WTC11 (cell line): Measurements from ENCODE around the gene LHFPL2.

Experiments used
- ATF1 ChIP-seq: sonication (generic); formaldehyde crosslinking; IDR thresholded peaks from 2 replicates; pipeline ENCODE4 v1.8.1; 2023; ENCODE audit warnings: mild to moderate bottlenecking, moderate library complexity, missing genetic modification reagents
- CBFB ChIP-seq: sonication (generic); formaldehyde crosslinking; IDR thresholded peaks from 2 replicates; pipeline ENCODE4 v1.8.1; 2022; ENCODE audit warnings: mild to moderate bottlenecking, low read depth, missing genetic modification reagents
- CREB1 ChIP-seq: sonication (generic); formaldehyde crosslinking; IDR thresholded peaks from 2 replicates; pipeline ENCODE4 v1.8.0; 2023; ENCODE audit warnings: mild to moderate bottlenecking, missing genetic modification reagents
- CTCF ChIP-seq: fragments of 200-600 bp; IDR thresholded peaks from 2 replicates; pipeline ENCODE4 v1.8.0; 2022; ENCODE audit warnings: antibody characterized with exemption
- ELF4 ChIP-seq: sonication (generic); formaldehyde crosslinking; IDR thresholded peaks from 2 replicates; pipeline ENCODE4 v1.8.1; 2022; ENCODE audit warnings: low read depth, mild to moderate bottlenecking, moderate library complexity, missing genetic modification reagents
- JUN ChIP-seq: sonication (generic); formaldehyde crosslinking; IDR thresholded peaks from 2 replicates; pipeline ENCODE4 v1.8.0; 2023; ENCODE audit warnings: mild to moderate bottlenecking, missing genetic modification reagents
- NR2C2 ChIP-seq: sonication (generic); formaldehyde crosslinking; IDR thresholded peaks from 2 replicates; pipeline ENCODE4 v1.8.0; 2022; ENCODE audit warnings: mild to moderate bottlenecking, missing genetic modification reagents
- TF ChIP-seq, protein P1 (sequence below): sonication (generic); formaldehyde crosslinking; IDR thresholded peaks from 2 replicates; pipeline ENCODE4 v1.8.1; 2023; ENCODE audit warnings: mild to moderate bottlenecking, missing genetic modification reagents, borderline replicate concordance
- TF ChIP-seq, protein P2 (sequence below): sonication (generic); formaldehyde crosslinking; IDR thresholded peaks from 2 replicates; pipeline ENCODE4 v1.8.1; 2022; ENCODE audit warnings: mild to moderate bottlenecking, missing genetic modification reagents, moderate library complexity, borderline replicate concordance
- TF ChIP-seq, protein P3 (sequence below): sonication (generic); formaldehyde crosslinking; conservative IDR thresholded peaks from 2 replicates; pipeline ENCODE4 v1.8.1; 2023; ENCODE audit warnings: mild to moderate bottlenecking, low read depth, missing genetic modification reagents, moderate library complexity

- no peak for TF ChIP-seq ELF4 (CRISPR knock-in tag)
- TF ChIP-seq CTCF: no peak
- TF ChIP-seq NR2C2: no peak
- no peak for TF ChIP-seq ATF1 (CRISPR knock-in tag)
- TF ChIP-seq, protein P1, sequence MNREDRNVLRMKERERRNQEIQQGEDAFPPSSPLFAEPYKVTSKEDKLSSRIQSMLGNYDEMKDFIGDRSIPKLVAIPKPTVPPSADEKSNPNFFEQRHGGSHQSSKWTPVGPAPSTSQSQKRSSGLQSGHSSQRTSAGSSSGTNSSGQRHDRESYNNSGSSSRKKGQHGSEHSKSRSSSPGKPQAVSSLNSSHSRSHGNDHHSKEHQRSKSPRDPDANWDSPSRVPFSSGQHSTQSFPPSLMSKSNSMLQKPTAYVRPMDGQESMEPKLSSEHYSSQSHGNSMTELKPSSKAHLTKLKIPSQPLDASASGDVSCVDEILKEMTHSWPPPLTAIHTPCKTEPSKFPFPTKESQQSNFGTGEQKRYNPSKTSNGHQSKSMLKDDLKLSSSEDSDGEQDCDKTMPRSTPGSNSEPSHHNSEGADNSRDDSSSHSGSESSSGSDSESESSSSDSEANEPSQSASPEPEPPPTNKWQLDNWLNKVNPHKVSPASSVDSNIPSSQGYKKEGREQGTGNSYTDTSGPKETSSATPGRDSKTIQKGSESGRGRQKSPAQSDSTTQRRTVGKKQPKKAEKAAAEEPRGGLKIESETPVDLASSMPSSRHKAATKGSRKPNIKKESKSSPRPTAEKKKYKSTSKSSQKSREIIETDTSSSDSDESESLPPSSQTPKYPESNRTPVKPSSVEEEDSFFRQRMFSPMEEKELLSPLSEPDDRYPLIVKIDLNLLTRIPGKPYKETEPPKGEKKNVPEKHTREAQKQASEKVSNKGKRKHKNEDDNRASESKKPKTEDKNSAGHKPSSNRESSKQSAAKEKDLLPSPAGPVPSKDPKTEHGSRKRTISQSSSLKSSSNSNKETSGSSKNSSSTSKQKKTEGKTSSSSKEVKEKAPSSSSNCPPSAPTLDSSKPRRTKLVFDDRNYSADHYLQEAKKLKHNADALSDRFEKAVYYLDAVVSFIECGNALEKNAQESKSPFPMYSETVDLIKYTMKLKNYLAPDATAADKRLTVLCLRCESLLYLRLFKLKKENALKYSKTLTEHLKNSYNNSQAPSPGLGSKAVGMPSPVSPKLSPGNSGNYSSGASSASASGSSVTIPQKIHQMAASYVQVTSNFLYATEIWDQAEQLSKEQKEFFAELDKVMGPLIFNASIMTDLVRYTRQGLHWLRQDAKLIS (CRISPR knock-in tag): no peak
- no peak for TF ChIP-seq CREB1
- TF ChIP-seq, protein P2, sequence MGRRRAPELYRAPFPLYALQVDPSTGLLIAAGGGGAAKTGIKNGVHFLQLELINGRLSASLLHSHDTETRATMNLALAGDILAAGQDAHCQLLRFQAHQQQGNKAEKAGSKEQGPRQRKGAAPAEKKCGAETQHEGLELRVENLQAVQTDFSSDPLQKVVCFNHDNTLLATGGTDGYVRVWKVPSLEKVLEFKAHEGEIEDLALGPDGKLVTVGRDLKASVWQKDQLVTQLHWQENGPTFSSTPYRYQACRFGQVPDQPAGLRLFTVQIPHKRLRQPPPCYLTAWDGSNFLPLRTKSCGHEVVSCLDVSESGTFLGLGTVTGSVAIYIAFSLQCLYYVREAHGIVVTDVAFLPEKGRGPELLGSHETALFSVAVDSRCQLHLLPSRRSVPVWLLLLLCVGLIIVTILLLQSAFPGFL (CRISPR knock-in tag): no peak
- TF ChIP-seq CBFB (CRISPR knock-in tag): no peak
- TF ChIP-seq, protein P3, sequence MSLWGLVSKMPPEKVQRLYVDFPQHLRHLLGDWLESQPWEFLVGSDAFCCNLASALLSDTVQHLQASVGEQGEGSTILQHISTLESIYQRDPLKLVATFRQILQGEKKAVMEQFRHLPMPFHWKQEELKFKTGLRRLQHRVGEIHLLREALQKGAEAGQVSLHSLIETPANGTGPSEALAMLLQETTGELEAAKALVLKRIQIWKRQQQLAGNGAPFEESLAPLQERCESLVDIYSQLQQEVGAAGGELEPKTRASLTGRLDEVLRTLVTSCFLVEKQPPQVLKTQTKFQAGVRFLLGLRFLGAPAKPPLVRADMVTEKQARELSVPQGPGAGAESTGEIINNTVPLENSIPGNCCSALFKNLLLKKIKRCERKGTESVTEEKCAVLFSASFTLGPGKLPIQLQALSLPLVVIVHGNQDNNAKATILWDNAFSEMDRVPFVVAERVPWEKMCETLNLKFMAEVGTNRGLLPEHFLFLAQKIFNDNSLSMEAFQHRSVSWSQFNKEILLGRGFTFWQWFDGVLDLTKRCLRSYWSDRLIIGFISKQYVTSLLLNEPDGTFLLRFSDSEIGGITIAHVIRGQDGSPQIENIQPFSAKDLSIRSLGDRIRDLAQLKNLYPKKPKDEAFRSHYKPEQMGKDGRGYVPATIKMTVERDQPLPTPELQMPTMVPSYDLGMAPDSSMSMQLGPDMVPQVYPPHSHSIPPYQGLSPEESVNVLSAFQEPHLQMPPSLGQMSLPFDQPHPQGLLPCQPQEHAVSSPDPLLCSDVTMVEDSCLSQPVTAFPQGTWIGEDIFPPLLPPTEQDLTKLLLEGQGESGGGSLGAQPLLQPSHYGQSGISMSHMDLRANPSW (CRISPR knock-in tag): no peak
- no peak for TF ChIP-seq JUN (CRISPR knock-in tag)
Measured at GRCh38 chr5:78689540-78690252, 41.1 kb upstream of the LHFPL2 start.
